Measurements from ENCODE around the gene FAM53C. TPM values are rescaled to one million over a fixed set of nuclear protein-coding genes. Genes with fewer than 3 reads are reported as not detected.

The FAM53C gene
- total and polyA plus RNA-seq, 5 donors = 16.9 to 25.0 (median 20.6) TPM

DNA sequence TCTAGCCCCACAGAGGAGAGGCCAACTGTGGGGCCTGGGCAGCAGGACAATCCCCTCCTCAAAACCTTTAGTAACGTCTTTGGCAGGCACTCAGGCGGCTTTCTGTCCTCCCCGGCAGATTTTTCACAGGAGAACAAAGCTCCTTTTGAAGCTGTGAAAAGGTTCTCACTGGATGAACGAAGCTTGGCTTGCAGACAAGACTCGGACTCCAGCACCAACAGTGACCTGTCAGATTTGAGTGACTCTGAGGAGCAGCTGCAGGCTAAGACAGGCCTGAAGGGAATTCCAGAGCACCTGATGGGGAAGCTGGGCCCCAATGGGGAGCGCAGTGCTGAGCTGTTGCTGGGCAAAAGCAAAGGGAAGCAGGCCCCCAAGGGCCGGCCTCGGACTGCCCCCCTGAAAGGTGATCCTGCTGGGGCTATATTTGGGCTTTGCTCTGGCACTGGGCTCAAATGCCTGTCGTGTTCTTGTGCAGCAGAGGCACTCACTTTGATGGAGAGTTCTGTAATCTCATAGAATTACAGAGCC is 53.9 kb downstream of the FAM53C start:
- H3K4me3 ChIP-seq (ENCODE audit: low read length) = no peak overlapping the region
- peaks cover 3% of the 10 kb centered on the region for H3K4me1 ChIP-seq (ENCODE audit: control insufficient read depth, insufficient read depth, low read length)
- ATAC-seq (peak; percentile 75 to 92), DNase-seq (peak; percentile 28 to 74 (median 66))
- no peaks in the 10 kb centered on the region for H3K9me3 ChIP-seq (ENCODE audit: control insufficient read depth, low read length)
- intact Hi-C loops (cut with DNase I) = no loop called here
- H3K27ac ChIP-seq (ENCODE audit: low read length) = peak overlapping the region; percentile 90
- 68% methylated on average over 9 of the region's 9 CpGs for WGBS
- no peaks in the 10 kb centered on the region for H3K27me3 ChIP-seq (ENCODE audit: control insufficient read depth, insufficient read depth)

Other genes starting within 250 kb of the FAM53C start
- gene NME5, start 198.8 kb upstream of the FAM53C start, total RNA-seq = 1 to 10 TPM; 5.0 to 6.8 (median 6.1) TPM
- 6.1 TPM for gene NME5, start 198.8 kb upstream of the FAM53C start, polyA plus RNA-seq
- 10 to 100 TPM; 22.2 to 38.7 (median 31.6) TPM for gene BRD8, start 159.6 kb upstream of the FAM53C start, total RNA-seq
- 23.5 TPM for gene BRD8, start 159.6 kb upstream of the FAM53C start, polyA plus RNA-seq
- 1 to 10 TPM in 2 of 4 donors, under 1 TPM in 1, not detected in 1; 0.71 to 1.7 (median 1.4) TPM for gene KIF20A, start 159.2 kb upstream of the FAM53C start, total RNA-seq
- 0.18 TPM for gene KIF20A, start 159.2 kb upstream of the FAM53C start, polyA plus RNA-seq
- gene CDC23, start 124.9 kb upstream of the FAM53C start, total RNA-seq = 10 to 100 TPM; 15.4 to 17.9 (median 17.4) TPM
- 13.3 TPM for gene CDC23, start 124.9 kb upstream of the FAM53C start, polyA plus RNA-seq
- gene GFRA3, start 63.6 kb upstream of the FAM53C start, total RNA-seq = 1 to 10 TPM; 1.0 to 1.9 (median 1.5) TPM
- 2.5 TPM for gene GFRA3, start 63.6 kb upstream of the FAM53C start, polyA plus RNA-seq
- gene CDC25C, start 6.5 kb upstream of the FAM53C start, total RNA-seq = under 1 TPM in 2 of 4 donors, not detected in 2; 0.26 to 0.29 TPM
- gene CDC25C, start 6.5 kb upstream of the FAM53C start, polyA plus RNA-seq = not detected
- 10 to 100 TPM; 44.9 to 56.3 (median 47.5) TPM for gene KDM3B, start 14.4 kb downstream of the FAM53C start, total RNA-seq
- gene KDM3B, start 14.4 kb downstream of the FAM53C start, polyA plus RNA-seq = 22.8 TPM
- 10 to 100 TPM; 29.9 to 58.9 (median 37.2) TPM for gene REEP2, start 100.8 kb downstream of the FAM53C start, total RNA-seq
- gene REEP2, start 100.8 kb downstream of the FAM53C start, polyA plus RNA-seq = 38.7 TPM
- 10 to 100 TPM in 3 of 4 donors, 1 to 10 TPM in 1; 8.4 to 66.5 (median 22.1) TPM for gene EGR1, start 127.2 kb downstream of the FAM53C start, total RNA-seq
- gene EGR1, start 127.2 kb downstream of the FAM53C start, polyA plus RNA-seq = 123 TPM
- 100 to 1,000 TPM in 1 of 4 donors, 10 to 100 TPM in 3; 77.6 to 114 (median 78.6) TPM for gene ETF1, start 205.0 kb downstream of the FAM53C start, total RNA-seq
- gene ETF1, start 205.0 kb downstream of the FAM53C start, polyA plus RNA-seq = 35.2 TPM
- gene HSPA9, start 237.1 kb downstream of the FAM53C start, total RNA-seq = 100 to 1,000 TPM; 198 to 242 (median 239) TPM
- 170 TPM for gene HSPA9, start 237.1 kb downstream of the FAM53C start, polyA plus RNA-seq

All from right cardiac atrium (tissue), 5 donors.